K562 (cell line): ENCODE results near the gene TYW5. TPM values are rescaled to one million over a fixed set of nuclear protein-coding genes. Genes with fewer than 3 reads are reported as not detected.

Experiments
- CBX3 ChIP-seq, 2 experiments: IDR thresholded peaks; 1 replicate in 1 of 2; 2 replicates in 1 of 2; pipeline ENCODE4 v1.6.1; 2012; ENCODE audit warnings: inconsistent platforms in 2 of 2, low read length in 2 of 2, borderline replicate concordance in 1 of 2, control low read depth in 1 of 2
- CHD4 ChIP-seq: fragments of 200-600 bp; sonication (generic); IDR thresholded peaks from 3 replicates; pipeline ENCODE4 v1.6.1; 2012; ENCODE audit warnings: low read depth, mild to moderate bottlenecking, mixed read lengths, low read length, inconsistent platforms; ENCODE audit not compliant: insufficient read depth, insufficient replicate concordance, poor library complexity, severe bottlenecking
- HDAC3 ChIP-seq: fragments of 450-650 bp; IDR thresholded peaks from 2 replicates; pipeline ENCODE4 v1.6.1; 2018; ENCODE audit warnings: borderline replicate concordance, mild to moderate bottlenecking, moderate library complexity; ENCODE audit not compliant: partially characterized antibody
- MCM2 ChIP-seq: fragments of 450-650 bp; IDR thresholded peaks from 2 replicates; pipeline ENCODE4 v1.6.1; 2017; ENCODE audit warnings: low read depth, mild to moderate bottlenecking
- PHTF2 ChIP-seq: fragments of 250-450 bp; sonication (Bioruptor Pico); IDR thresholded peaks from 2 replicates; pipeline ENCODE4 v1.5.0; 2021; ENCODE audit warnings: mild to moderate bottlenecking
- SNIP1 ChIP-seq: fragments of 450-650 bp; IDR thresholded peaks from 2 replicates; pipeline ENCODE4 v1.7.1; 2017; ENCODE audit warnings: low read depth, mild to moderate bottlenecking
- polyA plus RNA-seq, 8 experiments: library from polyadenylated mRNA; depleted of rRNA in 4 of 8; stranded (reverse) in 5 of 8; unstranded in 3 of 8; fragments of >200 nt; fragmentation: Nextera tagmentation in 2 of 8; fragmentation: Illumina TruSeq in 1 of 8; extraction: Ambion mirVana in 2 of 8; extraction: Trizol in 1 of 8; gene quantifications; 2 replicates each; pipeline versions ENCODE4 v1.2.1 to v1.2.3, GENCODE V29; 2011 to 2014; ENCODE audit warnings: inconsistent platforms in 1 of 8, missing spikeins in 1 of 8
- total RNA-seq, 7 experiments: library from RNA; depleted of rRNA in 6 of 7; stranded (reverse); fragments of >200 nt in 6 of 7; fragmentation: Illumina TruSeq in 2 of 7; extraction: Trizol in 2 of 7; gene quantifications; 2 replicates each; pipeline versions ENCODE4 v1.2.1 to v1.2.3, GENCODE V29; 2011 to 2021; ENCODE audit warnings: low replicate concordance in 1 of 7
- TF ChIP-seq, protein P1 (sequence below): sonication (generic); formaldehyde crosslinking; IDR thresholded peaks from 2 replicates; pipeline ENCODE4 v1.8.0; 2022; ENCODE audit warnings: missing genetic modification reagents, mild to moderate bottlenecking, borderline replicate concordance
- TF ChIP-seq, protein P2 (sequence below): fragments of 450-650 bp; IDR thresholded peaks from 2 replicates; pipeline ENCODE4 v1.6.1; 2016; ENCODE audit warnings: mild to moderate bottlenecking, moderate library complexity
- TF ChIP-seq, protein P3 (sequence below), 2 experiments: fragments of 250-450 bp in 1 of 2; fragments of 450-650 bp in 1 of 2; sonication (Bioruptor Pico) in 1 of 2; IDR thresholded peaks; 2 replicates each; pipeline versions ENCODE4 v1.6.1 to v1.8.0; 2016 to 2021; ENCODE audit warnings: mild to moderate bottlenecking in 2 of 2, moderate library complexity in 2 of 2, missing compliant biosample characterization in 1 of 2, missing genetic modification characterization in 1 of 2
- TF ChIP-seq, protein P4 (sequence below): sonication (generic); formaldehyde crosslinking; IDR thresholded peaks from 2 replicates; pipeline ENCODE4 v1.8.1; 2022; ENCODE audit warnings: missing genetic modification reagents

TYW5 gene
- total and polyA plus RNA-seq, 9 of the 15 experiments (the other 6 are each of a cell fraction or from before 2014, with no cell fraction given) = 3.6 to 7.7 (median 4.6) TPM

DNA sequence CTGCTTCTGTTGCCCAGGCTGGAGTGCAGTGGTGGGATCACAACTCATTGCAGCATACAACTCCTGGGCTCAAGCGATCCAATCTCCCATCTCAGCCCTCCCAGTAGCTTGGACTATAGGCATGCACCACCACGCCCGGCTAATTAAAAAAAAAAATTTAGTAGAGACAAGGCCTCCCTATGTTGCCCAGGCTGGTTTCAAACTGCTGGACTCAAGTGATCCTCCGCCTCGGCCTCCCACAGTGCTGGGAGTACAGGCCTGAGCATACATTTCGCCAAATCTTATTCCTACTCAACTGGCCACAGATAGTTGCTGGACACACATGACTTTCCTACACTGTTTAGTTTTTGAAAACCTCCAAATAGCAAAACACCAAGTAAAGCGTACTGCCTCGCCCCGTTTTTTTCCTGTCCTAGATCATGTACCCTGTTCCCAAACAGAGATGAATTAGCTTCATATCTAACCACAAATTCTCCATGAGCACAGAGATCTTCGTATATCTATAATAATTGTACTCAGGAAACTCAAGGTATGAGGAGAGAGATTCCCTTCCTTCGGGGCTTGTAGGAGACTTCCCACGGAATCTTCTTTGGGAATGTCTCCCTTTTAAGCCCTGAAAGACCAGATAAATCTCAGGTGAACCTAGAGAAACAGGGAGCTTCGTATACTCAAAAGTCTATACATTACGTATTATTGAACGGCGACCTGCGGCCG is 44.8 kb downstream of the TYW5 start (continued):
- TF ChIP-seq CHD4 (no peak), HDAC3 (no peak), MCM2 (no peak), CBX3 (IDR thresholded peaks at IDR 0.05; ENCODE audit: borderline replicate concordance in 1 of 2, low read length in 2 of 2) (0 out of 3 replicates have a peak, but pooled peaks of 1 of the 2 experiments have one; percentile 10), SNIP1 (no peak), PHTF2 (CRISPR knock-in tag) (no peak)
- TF ChIP-seq, protein P1, sequence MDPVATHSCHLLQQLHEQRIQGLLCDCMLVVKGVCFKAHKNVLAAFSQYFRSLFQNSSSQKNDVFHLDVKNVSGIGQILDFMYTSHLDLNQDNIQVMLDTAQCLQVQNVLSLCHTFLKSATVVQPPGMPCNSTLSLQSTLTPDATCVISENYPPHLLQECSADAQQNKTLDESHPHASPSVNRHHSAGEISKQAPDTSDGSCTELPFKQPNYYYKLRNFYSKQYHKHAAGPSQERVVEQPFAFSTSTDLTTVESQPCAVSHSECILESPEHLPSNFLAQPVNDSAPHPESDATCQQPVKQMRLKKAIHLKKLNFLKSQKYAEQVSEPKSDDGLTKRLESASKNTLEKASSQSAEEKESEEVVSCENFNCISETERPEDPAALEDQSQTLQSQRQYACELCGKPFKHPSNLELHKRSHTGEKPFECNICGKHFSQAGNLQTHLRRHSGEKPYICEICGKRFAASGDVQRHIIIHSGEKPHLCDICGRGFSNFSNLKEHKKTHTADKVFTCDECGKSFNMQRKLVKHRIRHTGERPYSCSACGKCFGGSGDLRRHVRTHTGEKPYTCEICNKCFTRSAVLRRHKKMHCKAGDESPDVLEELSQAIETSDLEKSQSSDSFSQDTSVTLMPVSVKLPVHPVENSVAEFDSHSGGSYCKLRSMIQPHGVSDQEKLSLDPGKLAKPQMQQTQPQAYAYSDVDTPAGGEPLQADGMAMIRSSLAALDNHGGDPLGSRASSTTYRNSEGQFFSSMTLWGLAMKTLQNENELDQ (CRISPR knock-in tag) = no peak
- TF ChIP-seq, protein P2, sequence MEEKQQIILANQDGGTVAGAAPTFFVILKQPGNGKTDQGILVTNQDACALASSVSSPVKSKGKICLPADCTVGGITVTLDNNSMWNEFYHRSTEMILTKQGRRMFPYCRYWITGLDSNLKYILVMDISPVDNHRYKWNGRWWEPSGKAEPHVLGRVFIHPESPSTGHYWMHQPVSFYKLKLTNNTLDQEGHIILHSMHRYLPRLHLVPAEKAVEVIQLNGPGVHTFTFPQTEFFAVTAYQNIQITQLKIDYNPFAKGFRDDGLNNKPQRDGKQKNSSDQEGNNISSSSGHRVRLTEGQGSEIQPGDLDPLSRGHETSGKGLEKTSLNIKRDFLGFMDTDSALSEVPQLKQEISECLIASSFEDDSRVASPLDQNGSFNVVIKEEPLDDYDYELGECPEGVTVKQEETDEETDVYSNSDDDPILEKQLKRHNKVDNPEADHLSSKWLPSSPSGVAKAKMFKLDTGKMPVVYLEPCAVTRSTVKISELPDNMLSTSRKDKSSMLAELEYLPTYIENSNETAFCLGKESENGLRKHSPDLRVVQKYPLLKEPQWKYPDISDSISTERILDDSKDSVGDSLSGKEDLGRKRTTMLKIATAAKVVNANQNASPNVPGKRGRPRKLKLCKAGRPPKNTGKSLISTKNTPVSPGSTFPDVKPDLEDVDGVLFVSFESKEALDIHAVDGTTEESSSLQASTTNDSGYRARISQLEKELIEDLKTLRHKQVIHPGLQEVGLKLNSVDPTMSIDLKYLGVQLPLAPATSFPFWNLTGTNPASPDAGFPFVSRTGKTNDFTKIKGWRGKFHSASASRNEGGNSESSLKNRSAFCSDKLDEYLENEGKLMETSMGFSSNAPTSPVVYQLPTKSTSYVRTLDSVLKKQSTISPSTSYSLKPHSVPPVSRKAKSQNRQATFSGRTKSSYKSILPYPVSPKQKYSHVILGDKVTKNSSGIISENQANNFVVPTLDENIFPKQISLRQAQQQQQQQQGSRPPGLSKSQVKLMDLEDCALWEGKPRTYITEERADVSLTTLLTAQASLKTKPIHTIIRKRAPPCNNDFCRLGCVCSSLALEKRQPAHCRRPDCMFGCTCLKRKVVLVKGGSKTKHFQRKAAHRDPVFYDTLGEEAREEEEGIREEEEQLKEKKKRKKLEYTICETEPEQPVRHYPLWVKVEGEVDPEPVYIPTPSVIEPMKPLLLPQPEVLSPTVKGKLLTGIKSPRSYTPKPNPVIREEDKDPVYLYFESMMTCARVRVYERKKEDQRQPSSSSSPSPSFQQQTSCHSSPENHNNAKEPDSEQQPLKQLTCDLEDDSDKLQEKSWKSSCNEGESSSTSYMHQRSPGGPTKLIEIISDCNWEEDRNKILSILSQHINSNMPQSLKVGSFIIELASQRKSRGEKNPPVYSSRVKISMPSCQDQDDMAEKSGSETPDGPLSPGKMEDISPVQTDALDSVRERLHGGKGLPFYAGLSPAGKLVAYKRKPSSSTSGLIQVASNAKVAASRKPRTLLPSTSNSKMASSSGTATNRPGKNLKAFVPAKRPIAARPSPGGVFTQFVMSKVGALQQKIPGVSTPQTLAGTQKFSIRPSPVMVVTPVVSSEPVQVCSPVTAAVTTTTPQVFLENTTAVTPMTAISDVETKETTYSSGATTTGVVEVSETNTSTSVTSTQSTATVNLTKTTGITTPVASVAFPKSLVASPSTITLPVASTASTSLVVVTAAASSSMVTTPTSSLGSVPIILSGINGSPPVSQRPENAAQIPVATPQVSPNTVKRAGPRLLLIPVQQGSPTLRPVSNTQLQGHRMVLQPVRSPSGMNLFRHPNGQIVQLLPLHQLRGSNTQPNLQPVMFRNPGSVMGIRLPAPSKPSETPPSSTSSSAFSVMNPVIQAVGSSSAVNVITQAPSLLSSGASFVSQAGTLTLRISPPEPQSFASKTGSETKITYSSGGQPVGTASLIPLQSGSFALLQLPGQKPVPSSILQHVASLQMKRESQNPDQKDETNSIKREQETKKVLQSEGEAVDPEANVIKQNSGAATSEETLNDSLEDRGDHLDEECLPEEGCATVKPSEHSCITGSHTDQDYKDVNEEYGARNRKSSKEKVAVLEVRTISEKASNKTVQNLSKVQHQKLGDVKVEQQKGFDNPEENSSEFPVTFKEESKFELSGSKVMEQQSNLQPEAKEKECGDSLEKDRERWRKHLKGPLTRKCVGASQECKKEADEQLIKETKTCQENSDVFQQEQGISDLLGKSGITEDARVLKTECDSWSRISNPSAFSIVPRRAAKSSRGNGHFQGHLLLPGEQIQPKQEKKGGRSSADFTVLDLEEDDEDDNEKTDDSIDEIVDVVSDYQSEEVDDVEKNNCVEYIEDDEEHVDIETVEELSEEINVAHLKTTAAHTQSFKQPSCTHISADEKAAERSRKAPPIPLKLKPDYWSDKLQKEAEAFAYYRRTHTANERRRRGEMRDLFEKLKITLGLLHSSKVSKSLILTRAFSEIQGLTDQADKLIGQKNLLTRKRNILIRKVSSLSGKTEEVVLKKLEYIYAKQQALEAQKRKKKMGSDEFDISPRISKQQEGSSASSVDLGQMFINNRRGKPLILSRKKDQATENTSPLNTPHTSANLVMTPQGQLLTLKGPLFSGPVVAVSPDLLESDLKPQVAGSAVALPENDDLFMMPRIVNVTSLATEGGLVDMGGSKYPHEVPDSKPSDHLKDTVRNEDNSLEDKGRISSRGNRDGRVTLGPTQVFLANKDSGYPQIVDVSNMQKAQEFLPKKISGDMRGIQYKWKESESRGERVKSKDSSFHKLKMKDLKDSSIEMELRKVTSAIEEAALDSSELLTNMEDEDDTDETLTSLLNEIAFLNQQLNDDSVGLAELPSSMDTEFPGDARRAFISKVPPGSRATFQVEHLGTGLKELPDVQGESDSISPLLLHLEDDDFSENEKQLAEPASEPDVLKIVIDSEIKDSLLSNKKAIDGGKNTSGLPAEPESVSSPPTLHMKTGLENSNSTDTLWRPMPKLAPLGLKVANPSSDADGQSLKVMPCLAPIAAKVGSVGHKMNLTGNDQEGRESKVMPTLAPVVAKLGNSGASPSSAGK = peak; percentile 8; the same call in 1 of the 2 replicates
- TF ChIP-seq, protein P3, sequence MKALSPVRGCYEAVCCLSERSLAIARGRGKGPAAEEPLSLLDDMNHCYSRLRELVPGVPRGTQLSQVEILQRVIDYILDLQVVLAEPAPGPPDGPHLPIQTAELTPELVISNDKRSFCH (CRISPR knock-in tag; IDR thresholded peaks at IDR 0.05) = no peak
- TF ChIP-seq, protein P3 (tag; IDR thresholded peaks at IDR 0.05) = no peak
- TF ChIP-seq, protein P4, sequence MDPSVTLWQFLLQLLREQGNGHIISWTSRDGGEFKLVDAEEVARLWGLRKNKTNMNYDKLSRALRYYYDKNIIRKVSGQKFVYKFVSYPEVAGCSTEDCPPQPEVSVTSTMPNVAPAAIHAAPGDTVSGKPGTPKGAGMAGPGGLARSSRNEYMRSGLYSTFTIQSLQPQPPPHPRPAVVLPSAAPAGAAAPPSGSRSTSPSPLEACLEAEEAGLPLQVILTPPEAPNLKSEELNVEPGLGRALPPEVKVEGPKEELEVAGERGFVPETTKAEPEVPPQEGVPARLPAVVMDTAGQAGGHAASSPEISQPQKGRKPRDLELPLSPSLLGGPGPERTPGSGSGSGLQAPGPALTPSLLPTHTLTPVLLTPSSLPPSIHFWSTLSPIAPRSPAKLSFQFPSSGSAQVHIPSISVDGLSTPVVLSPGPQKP (CRISPR knock-in tag) = no peak
